HepG2 (cell line): ENCODE measurements around the gene PPP1R1B. TPM values are rescaled to one million over a fixed set of nuclear protein-coding genes. Genes with fewer than 3 reads are reported as not detected.
A peak's percentile ranks its signal among the peaks of the same experiment; 100 is the strongest.

Experiments
- ATF1 ChIP-seq: IDR thresholded peaks from 2 replicates; pipeline ENCODE4 v1.6.1; 2016; ENCODE audit warnings: mild to moderate bottlenecking, control low read depth
- CHD2 ChIP-seq: IDR thresholded peaks from 2 replicates; pipeline ENCODE4 v1.6.1; 2011; ENCODE audit warnings: low read depth, low read length, improper control_type of control experiment
- FOXA3 ChIP-seq: IDR thresholded peaks from 2 replicates; pipeline ENCODE4 v1.6.1; 2016; ENCODE audit warnings: missing genetic modification reagents, missing compliant biosample characterization
- KAT7 ChIP-seq: IDR thresholded peaks from 2 replicates; pipeline ENCODE4 v1.6.1; 2018; ENCODE audit warnings: borderline replicate concordance, missing compliant biosample characterization
- KLF6 ChIP-seq: IDR thresholded peaks from 2 replicates; pipeline ENCODE4 v1.8.0; 2016; ENCODE audit warnings: missing biosample characterization, missing genetic modification reagents
- SIX1 ChIP-seq: sonication (generic); formaldehyde crosslinking; IDR thresholded peaks from 2 replicates; pipeline ENCODE4 v1.4.0; 2020; ENCODE audit warnings: missing genetic modification reagents, borderline replicate concordance
- ZBTB38 ChIP-seq: sonication (generic); formaldehyde crosslinking; IDR thresholded peaks from 2 replicates; pipeline ENCODE4 v1.5.1; 2020; ENCODE audit warnings: mild to moderate bottlenecking, missing genetic modification reagents
- ZBTB43 ChIP-seq: sonication (generic); formaldehyde crosslinking; conservative IDR thresholded peaks from 2 replicates; pipeline ENCODE4 v1.4.0; 2020; ENCODE audit warnings: missing genetic modification reagents
- ZMYM3 ChIP-seq: sonication (generic); formaldehyde crosslinking; IDR thresholded peaks from 2 replicates; pipeline ENCODE4 v1.5.1; 2020; ENCODE audit warnings: mild to moderate bottlenecking, missing genetic modification reagents
- ZNF124 ChIP-seq: sonication (generic); formaldehyde crosslinking; IDR thresholded peaks from 2 replicates; pipeline ENCODE4 v1.4.0; 2020; ENCODE audit warnings: missing genetic modification reagents
- ZNF205 ChIP-seq: IDR thresholded peaks from 2 replicates; pipeline ENCODE4 v1.6.1; 2018; ENCODE audit warnings: missing biosample characterization, missing genetic modification reagents
- ZNF652 ChIP-seq: IDR thresholded peaks from 2 replicates; pipeline ENCODE4 v1.6.1; 2016; ENCODE audit warnings: low read depth, borderline replicate concordance
- polyA plus RNA-seq, 8 experiments: library from polyadenylated mRNA; depleted of rRNA in 3 of 8; stranded (reverse) in 7 of 8; unstranded in 1 of 8; fragments of >200 nt; fragmentation: Illumina TruSeq in 4 of 8; extraction: Trizol in 4 of 8; gene quantifications; 2 replicates each; pipeline versions ENCODE4 v1.2.1 to v1.2.3, GENCODE V29; 2011 to 2016; ENCODE audit warnings: low read depth in 4 of 8, missing spikeins in 1 of 8, mixed read lengths in 1 of 8; ENCODE audit not compliant: insufficient read depth in 1 of 8
- total RNA-seq, 5 experiments: library from RNA; depleted of rRNA; stranded (reverse); fragments of >200 nt; fragmentation: Illumina TruSeq; extraction: Trizol; gene quantifications; 2 replicates each; pipeline ENCODE4 v1.2.3, GENCODE V29; 2016; ENCODE audit warnings: low read depth in 1 of 5
- TF ChIP-seq, protein P1 (sequence below): sonication (generic); formaldehyde crosslinking; conservative IDR thresholded peaks from 2 replicates; pipeline ENCODE4 v1.8.0; 2022; ENCODE audit warnings: missing genetic modification reagents
- TF ChIP-seq, protein P2 (sequence below): sonication (generic); formaldehyde crosslinking; IDR thresholded peaks from 2 replicates; pipeline ENCODE4 v1.4.0; 2020; ENCODE audit warnings: missing genetic modification reagents
- TF ChIP-seq, protein P3 (sequence below): IDR thresholded peaks from 2 replicates; pipeline ENCODE4 v1.6.1; 2016; ENCODE audit warnings: mild to moderate bottlenecking
- TF ChIP-seq, protein P4 (sequence below): sonication (generic); formaldehyde crosslinking; IDR thresholded peaks from 2 replicates; pipeline ENCODE4 v1.4.0; 2020; ENCODE audit warnings: missing genetic modification reagents, mild to moderate bottlenecking, borderline replicate concordance

PPP1R1B gene
- total and polyA plus RNA-seq, 2 of the 13 experiments (the other 11 are each of a cell fraction or from before 2014, with no cell fraction given), result 0.08 TPM; not detected in 1

- TF ChIP-seq ZNF652 (no peak), FOXA3 (CRISPR knock-in tag) (peak; percentile 54), SIX1 (CRISPR knock-in tag) (no peak), KLF6 (CRISPR knock-in tag) (peak; percentile 76; the same call in 1 of the 2 replicates), ZNF205 (CRISPR knock-in tag) (peak; percentile 81), ZNF124 (CRISPR knock-in tag) (peak; percentile 54; the same call in 1 of the 2 replicates), CHD2 (no peak), ZBTB38 (CRISPR knock-in tag) (peak; percentile 75; the same call in 1 of the 2 replicates), ATF1 (no peak), KAT7 (CRISPR knock-in tag) (peak; percentile 63; the same call in 1 of the 2 replicates), ZBTB43 (CRISPR knock-in tag) (no peak), ZMYM3 (CRISPR knock-in tag) (peak; percentile 93)
- TF ChIP-seq, protein P1, sequence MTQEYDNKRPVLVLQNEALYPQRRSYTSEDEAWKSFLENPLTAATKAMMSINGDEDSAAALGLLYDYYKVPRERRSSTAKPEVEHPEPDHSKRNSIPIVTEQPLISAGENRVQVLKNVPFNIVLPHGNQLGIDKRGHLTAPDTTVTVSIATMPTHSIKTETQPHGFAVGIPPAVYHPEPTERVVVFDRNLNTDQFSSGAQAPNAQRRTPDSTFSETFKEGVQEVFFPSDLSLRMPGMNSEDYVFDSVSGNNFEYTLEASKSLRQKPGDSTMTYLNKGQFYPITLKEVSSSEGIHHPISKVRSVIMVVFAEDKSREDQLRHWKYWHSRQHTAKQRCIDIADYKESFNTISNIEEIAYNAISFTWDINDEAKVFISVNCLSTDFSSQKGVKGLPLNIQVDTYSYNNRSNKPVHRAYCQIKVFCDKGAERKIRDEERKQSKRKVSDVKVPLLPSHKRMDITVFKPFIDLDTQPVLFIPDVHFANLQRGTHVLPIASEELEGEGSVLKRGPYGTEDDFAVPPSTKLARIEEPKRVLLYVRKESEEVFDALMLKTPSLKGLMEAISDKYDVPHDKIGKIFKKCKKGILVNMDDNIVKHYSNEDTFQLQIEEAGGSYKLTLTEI, result no peak
- TF ChIP-seq, protein P2, sequence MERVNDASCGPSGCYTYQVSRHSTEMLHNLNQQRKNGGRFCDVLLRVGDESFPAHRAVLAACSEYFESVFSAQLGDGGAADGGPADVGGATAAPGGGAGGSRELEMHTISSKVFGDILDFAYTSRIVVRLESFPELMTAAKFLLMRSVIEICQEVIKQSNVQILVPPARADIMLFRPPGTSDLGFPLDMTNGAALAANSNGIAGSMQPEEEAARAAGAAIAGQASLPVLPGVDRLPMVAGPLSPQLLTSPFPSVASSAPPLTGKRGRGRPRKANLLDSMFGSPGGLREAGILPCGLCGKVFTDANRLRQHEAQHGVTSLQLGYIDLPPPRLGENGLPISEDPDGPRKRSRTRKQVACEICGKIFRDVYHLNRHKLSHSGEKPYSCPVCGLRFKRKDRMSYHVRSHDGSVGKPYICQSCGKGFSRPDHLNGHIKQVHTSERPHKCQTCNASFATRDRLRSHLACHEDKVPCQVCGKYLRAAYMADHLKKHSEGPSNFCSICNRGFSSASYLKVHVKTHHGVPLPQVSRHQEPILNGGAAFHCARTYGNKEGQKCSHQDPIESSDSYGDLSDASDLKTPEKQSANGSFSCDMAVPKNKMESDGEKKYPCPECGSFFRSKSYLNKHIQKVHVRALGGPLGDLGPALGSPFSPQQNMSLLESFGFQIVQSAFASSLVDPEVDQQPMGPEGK (CRISPR knock-in tag), result peak; percentile 75; the same call in 1 of the 2 replicates
- TF ChIP-seq, protein P3, sequence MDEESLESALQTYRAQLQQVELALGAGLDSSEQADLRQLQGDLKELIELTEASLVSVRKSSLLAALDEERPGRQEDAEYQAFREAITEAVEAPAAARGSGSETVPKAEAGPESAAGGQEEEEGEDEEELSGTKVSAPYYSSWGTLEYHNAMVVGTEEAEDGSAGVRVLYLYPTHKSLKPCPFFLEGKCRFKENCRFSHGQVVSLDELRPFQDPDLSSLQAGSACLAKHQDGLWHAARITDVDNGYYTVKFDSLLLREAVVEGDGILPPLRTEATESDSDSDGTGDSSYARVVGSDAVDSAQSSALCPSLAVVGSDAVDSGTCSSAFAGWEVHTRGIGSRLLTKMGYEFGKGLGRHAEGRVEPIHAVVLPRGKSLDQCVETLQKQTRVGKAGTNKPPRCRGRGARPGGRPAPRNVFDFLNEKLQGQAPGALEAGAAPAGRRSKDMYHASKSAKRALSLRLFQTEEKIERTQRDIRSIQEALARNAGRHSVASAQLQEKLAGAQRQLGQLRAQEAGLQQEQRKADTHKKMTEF (CRISPR knock-in tag), result peak; percentile 75; the same call in 1 of the 2 replicates
- TF ChIP-seq, protein P4, sequence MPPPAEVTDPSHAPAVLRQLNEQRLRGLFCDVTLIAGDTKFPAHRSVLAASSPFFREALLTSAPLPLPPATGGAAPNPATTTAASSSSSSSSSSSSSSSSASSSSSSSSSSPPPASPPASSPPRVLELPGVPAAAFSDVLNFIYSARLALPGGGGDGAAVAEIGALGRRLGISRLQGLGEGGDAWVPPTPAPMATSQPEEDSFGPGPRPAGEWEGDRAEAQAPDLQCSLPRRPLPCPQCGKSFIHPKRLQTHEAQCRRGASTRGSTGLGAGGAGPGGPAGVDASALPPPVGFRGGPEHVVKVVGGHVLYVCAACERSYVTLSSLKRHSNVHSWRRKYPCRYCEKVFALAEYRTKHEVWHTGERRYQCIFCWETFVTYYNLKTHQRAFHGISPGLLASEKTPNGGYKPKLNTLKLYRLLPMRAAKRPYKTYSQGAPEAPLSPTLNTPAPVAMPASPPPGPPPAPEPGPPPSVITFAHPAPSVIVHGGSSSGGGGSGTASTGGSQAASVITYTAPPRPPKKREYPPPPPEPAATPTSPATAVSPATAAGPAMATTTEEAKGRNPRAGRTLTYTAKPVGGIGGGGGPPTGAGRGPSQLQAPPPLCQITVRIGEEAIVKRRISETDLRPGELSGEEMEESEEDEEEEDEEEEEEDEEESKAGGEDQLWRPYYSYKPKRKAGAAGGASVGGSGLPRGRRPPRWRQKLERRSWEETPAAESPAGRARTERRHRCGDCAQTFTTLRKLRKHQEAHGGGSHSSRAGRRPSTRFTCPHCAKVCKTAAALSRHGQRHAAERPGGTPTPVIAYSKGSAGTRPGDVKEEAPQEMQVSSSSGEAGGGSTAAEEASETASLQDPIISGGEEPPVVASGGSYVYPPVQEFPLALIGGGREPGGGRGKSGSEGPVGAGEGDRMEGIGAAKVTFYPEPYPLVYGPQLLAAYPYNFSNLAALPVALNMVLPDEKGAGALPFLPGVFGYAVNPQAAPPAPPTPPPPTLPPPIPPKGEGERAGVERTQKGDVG (CRISPR knock-in tag), result peak; percentile 62; the same call in 1 of the 2 replicates
Observed at GRCh38 chr17:39667945-39668924, 41.5 kb downstream of the PPP1R1B start, which contains the start of gene PNMT (continued).
